HG03097 (cell line): Measurements from ENCODE around the gene CACNA2D4.
"Not testable (repeated sequence)": the region's sequence is repeated elsewhere in the genome, so short reads cannot be mapped to it uniquely, and the experiment has no call there.

Experiments
- ATAC-seq: cut with Tn5 transposase; IDR thresholded peaks from one replicate; pipeline ENCODE4 v1.9.1; 2021; ENCODE audit not compliant: unreplicated experiment, low FRiP score

The CACNA2D4 gene

GRCh38 chr12:1918081-1918883, at the start of gene CACNA2D4:
CACNA2D4 (minus strand) TSS chr12:1918652; CDS start chr12:1918473, 179 bp downstream.
- ATAC-seq, result no peak

GRCh38 chr12:1966561-1967226, 48.2 kb upstream of the CACNA2D4 start:
- no peak for ATAC-seq

GRCh38 chr12:1965916-1966315, 47.5 kb upstream of the CACNA2D4 start:
- no peak for ATAC-seq

- ATAC-seq, result no peak
These were observed 43.9 kb upstream of the CACNA2D4 start for GRCh38 chr12:1962051-1963020.

DNA sequence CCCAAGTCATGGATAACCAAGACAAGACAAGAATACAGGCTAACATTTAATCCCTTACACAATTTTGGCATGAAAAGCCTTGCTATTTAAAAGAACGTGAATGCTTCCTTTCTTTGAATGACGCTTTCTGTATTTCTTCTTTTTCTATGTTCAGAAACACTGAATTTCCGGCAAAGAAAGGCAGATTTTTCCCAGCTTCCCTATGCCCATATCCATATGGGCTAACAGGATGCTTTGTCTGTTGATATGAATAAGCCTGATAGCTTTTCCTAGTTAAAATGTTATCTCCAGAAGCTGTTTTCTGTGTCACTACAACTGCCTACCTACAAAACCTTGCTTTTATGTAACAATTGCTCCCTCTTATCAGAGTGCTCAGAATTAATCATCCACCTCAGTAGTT, 38.3 kb upstream of the CACNA2D4 start:
- no peak for ATAC-seq

DNA sequence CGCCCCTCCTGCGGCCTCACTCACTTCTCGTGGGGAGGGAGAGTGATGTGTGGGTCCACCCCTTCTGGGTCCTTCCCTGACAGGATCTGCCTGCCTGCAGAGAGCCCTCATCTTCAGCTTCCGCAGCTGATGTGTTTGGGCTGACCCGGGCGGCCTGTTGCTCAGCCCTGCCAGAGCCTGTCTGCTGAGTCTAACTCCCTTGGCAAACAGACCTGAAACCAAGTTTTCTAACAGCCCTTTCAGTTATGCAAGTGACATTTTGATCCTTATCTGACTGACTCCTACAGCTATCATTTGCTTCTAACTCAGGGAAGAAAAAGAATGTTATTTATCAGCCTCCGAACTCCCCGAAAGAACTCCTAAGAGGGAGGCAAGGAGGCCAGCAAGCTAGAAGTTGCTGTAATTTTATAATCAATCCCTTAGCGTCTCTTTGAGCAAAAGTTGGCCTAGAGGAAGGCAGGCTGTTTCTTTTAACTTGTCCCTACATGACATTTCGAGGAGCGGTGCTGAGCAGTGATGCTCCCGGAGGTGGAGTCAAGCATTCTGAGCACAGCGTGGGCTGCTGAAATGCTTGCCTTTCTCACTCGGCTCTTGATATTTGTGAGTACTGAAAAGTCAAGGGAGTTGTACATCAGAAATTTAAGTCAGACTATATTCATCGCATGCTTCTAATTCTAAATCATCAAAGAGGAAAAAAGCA, 31.5 kb upstream of the CACNA2D4 start:
- no peak for ATAC-seq

- ATAC-seq, result no peak
These were observed 30.4 kb upstream of the CACNA2D4 start for GRCh38 chr12:1948883-1949282.

DNA sequence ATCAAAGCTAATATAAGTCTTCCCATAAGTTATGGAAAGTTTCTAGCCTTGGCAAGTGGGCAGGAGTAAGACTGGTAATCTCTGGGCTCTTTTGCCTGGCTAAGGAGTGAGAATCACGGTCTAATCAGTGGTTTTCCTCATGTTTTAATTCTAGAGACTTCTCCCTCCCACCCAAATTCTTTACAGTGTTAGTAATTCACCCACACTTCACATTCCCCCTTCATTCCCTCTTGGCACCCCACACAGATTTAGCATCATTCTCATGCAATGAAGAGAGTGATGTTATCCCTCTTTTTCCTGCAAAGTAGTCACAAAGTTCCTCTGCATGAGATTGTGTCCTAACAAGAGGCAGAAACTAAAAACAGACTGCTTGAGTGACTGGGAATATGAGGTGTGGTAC, 28.6 kb upstream of the CACNA2D4 start:
- no peak for ATAC-seq

DNA sequence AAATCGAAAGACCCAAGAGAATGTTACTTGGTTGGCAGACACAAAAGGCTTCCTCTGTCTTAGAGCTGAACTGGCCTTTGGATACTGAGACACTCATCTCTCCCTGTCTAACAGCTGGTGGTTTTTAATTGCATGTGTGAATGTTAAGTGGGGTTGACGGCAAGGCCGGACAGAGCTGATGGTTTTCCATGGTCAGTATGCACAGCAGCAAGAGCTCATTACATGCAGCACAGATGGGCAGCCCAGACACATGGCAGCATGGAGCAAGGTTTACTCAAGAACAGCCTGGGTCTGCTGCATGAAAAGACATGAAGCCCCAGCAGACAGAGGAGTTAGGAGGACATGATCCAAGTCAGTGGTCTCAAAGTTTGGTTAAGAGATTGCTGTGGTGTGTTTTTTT, 27.8 kb upstream of the CACNA2D4 start:
- ATAC-seq, result no peak

DNA sequence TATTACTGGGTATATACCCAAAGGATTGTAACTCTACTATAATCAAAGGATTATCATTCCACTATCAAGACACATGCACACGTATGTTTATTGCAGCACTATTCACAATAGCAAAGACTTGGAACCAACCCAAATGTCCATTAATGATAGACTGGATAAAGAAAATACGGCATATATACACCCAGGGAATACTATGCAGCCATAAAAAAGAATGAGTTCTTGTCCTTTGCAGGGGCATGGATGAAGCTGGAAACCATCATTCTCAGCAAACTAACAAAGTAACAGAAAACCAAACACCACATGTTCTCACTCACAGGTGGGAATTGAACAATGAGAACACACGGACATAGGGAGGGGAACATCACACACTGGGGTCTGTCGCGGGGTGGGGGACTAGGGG, 27.1 kb upstream of the CACNA2D4 start:
- ATAC-seq, result not testable (repeated sequence)

GRCh38 chr12:1939801-1940607, 21.6 kb upstream of the CACNA2D4 start:
- no peak for ATAC-seq

DNA sequence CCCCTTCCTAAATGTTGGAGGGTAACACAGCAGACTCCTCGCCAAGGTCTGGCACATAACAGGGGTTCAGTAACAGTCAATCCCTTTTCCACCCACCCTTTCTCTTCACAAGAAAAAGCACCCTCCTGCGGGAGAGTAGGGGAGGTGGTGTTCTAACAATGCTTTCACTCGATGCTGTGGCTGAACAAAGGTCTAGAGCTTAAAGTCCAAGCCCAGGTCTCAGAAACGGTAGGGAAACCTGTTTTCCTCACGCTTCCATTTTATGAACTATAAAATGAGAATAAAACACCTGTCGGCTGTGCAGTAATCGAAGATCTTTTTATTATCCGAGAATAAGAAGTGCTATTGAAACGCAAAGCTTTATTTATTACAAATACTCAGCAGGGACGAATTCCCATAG, 20.9 kb upstream of the CACNA2D4 start:
- no peak for ATAC-seq

GRCh38 chr12:1937481-1938224, 19.2 kb upstream of the CACNA2D4 start:
- no peak for ATAC-seq

- no peak for ATAC-seq
These were observed 18.2 kb upstream of the CACNA2D4 start for GRCh38 chr12:1936406-1937320.

- ATAC-seq, result no peak
These were observed 17.4 kb upstream of the CACNA2D4 start for GRCh38 chr12:1935700-1936378.

GRCh38 chr12:1935242-1935641, 16.8 kb upstream of the CACNA2D4 start:
- ATAC-seq, result no peak

GRCh38 chr12:1934831-1935230, 16.4 kb upstream of the CACNA2D4 start:
- ATAC-seq, result no peak
